LNCAP (cell line): ENCODE measurements around the gene GUCY1A1.

Source experiments
- CTCF ChIP-seq: fragments of 450-650 bp; IDR thresholded peaks from 2 replicates; pipeline ENCODE4 v1.5.1; 2017; ENCODE audit warnings: mild to moderate bottlenecking

GUCY1A1 gene

GRCh38 chr4:155707251-155707650 lies 40.6 kb downstream of the GUCY1A1 start:
- TF ChIP-seq CTCF = no peak

- TF ChIP-seq CTCF = no peak
Observed at GRCh38 chr4:155708782-155709181, 42.1 kb downstream of the GUCY1A1 start.

GRCh38 chr4:155709918-155710317 lies 43.3 kb downstream of the GUCY1A1 start:
- TF ChIP-seq CTCF = no peak

- TF ChIP-seq CTCF = no peak
Observed at GRCh38 chr4:155711556-155711955, 44.9 kb downstream of the GUCY1A1 start.

- no peak for TF ChIP-seq CTCF
Observed at GRCh38 chr4:155712846-155713245, 46.2 kb downstream of the GUCY1A1 start.

GRCh38 chr4:155713911-155714310 lies 47.3 kb downstream of the GUCY1A1 start:
- TF ChIP-seq CTCF = no peak

- no peak for TF ChIP-seq CTCF
Observed at GRCh38 chr4:155722336-155722735, 55.7 kb downstream of the GUCY1A1 start.

- no peak for TF ChIP-seq CTCF
Observed at GRCh38 chr4:155722816-155723499, 56.3 kb downstream of the GUCY1A1 start.
